Keratinocyte (primary cell): Measurements from ENCODE around the gene FGFBP2. TPM values are rescaled to one million over a fixed set of nuclear protein-coding genes. Genes with fewer than 3 reads are reported as not detected.
"Not testable (repeated sequence)": the region's sequence is repeated elsewhere in the genome, so short reads cannot be mapped to it uniquely, and the experiment has no call there.

Experiments
- DNase-seq: peaks from one replicate; pipeline ENCODE4 v3.0.0-alpha.2; 2011; ENCODE audit warnings: low read depth, missing footprints, low spot score
- FAIRE-seq: peaks from 2 replicates; lab custom pipeline; 2011; peaks lifted over from hg19 to GRCh38; lab: Jason Lieb, UNC
- H2AFZ ChIP-seq: 2 replicates; pipeline ENCODE4 v1.6.0; 2012; ENCODE audit warnings: low read length, control low read depth, inconsistent platforms; ENCODE audit not compliant: control insufficient read depth
- H3K27ac ChIP-seq: 2 replicates; pipeline ENCODE4 v1.5.1; 2011; ENCODE audit warnings: low read length; ENCODE audit not compliant: control insufficient read depth, insufficient read depth
- H3K27me3 ChIP-seq: 3 replicates; pipeline ENCODE4 v1.6.0; 2011; ENCODE audit warnings: low read length; ENCODE audit not compliant: control insufficient read depth, insufficient read depth; ENCODE audit errors: extremely low read depth
- H3K36me3 ChIP-seq, 2 experiments: 2 replicates in 1 of 2; 3 replicates in 1 of 2; pipeline ENCODE4 v1.5.1; 2011; ENCODE audit warnings: low read length in 2 of 2, mild to moderate bottlenecking in 1 of 2; ENCODE audit not compliant: control insufficient read depth in 2 of 2, insufficient read depth in 2 of 2; ENCODE audit errors: extremely low read depth in 1 of 2
- H3K4me1 ChIP-seq: 3 replicates; pipeline ENCODE4 v1.5.1; 2011; ENCODE audit warnings: low read length; ENCODE audit not compliant: control insufficient read depth, insufficient read depth; ENCODE audit errors: extremely low read depth
- H3K4me2 ChIP-seq: 3 replicates; pipeline ENCODE4 v1.6.0; 2011; ENCODE audit warnings: low read depth, low read length; ENCODE audit not compliant: control insufficient read depth, insufficient read depth; ENCODE audit errors: extremely low read depth
- H3K4me3 ChIP-seq, 3 experiments: fragments of 200-600 bp in 1 of 3; sonication (generic) in 1 of 3; 2 replicates in 2 of 3; 3 replicates in 1 of 3; pipeline ENCODE4 v1.5.1; 2011 to 2016; ENCODE audit warnings: low read length in 3 of 3, mild to moderate bottlenecking in 3 of 3, control low read depth in 2 of 3, inconsistent platforms in 1 of 3, low read depth in 1 of 3, mixed read lengths in 1 of 3, mixed run types in 1 of 3, moderate library complexity in 1 of 3; ENCODE audit not compliant: control insufficient read depth in 2 of 3, insufficient read depth in 2 of 3; ENCODE audit errors: extremely low read depth in 1 of 3
- H3K79me2 ChIP-seq: 2 replicates; pipeline ENCODE4 v1.6.0; 2012; ENCODE audit warnings: low read length; ENCODE audit not compliant: control insufficient read depth, insufficient read depth
- H3K9ac ChIP-seq: 3 replicates; pipeline ENCODE4 v1.6.0; 2011; ENCODE audit warnings: low read length; ENCODE audit not compliant: control insufficient read depth, insufficient read depth; ENCODE audit errors: extremely low read depth
- H3K9me1 ChIP-seq: 3 replicates; pipeline ENCODE4 v1.6.0; 2011; ENCODE audit warnings: low read length; ENCODE audit not compliant: control insufficient read depth, insufficient read depth; ENCODE audit errors: extremely low read depth
- H3K9me3 ChIP-seq: 2 replicates; pipeline ENCODE4 v1.5.1; 2012; ENCODE audit warnings: low read depth, low read length; ENCODE audit not compliant: control insufficient read depth
- H4K20me1 ChIP-seq: 3 replicates; pipeline ENCODE4 v1.6.0; 2011; ENCODE audit warnings: low read length; ENCODE audit not compliant: control insufficient read depth, insufficient read depth; ENCODE audit errors: extremely low read depth
- CTCF ChIP-seq, 3 experiments: IDR thresholded peaks in 1 of 3; conservative IDR thresholded peaks in 1 of 3; optimal IDR thresholded peaks in 1 of 3; 2 replicates in 2 of 3; 3 replicates in 1 of 3; pipeline versions ENCODE3 to v1.5.1; 2011; ENCODE audit warnings: low read length in 3 of 3, mild to moderate bottlenecking in 3 of 3, moderate library complexity in 2 of 3, control low read depth in 1 of 3, inconsistent platforms in 1 of 3; ENCODE audit not compliant: insufficient read depth in 2 of 3; ENCODE audit errors: extremely low read depth in 1 of 3
- EZH2 ChIP-seq: IDR thresholded peaks from one replicate; pipeline ENCODE4 v1.6.1; 2012; ENCODE audit warnings: inconsistent platforms, mild to moderate bottlenecking, low read length, moderate library complexity
- dilution Hi-C: fragments of 300-500 bp; cut with MboI; formaldehyde crosslinking; loops from one replicate; pipeline ENCODE4 v1.7.0; 2020; ENCODE audit warnings: low sequenced_read_pairs; ENCODE audit not compliant: extremely low pct_ligation_motif_present
- polyA plus RNA-seq, 5 experiments: library from polyadenylated mRNA; depleted of rRNA in 3 of 5; stranded (reverse) in 3 of 5; stranded (forward) in 1 of 5; unstranded in 1 of 5; fragments of >200 nt; gene quantifications; 1 replicate in 1 of 5; 2 replicates in 3 of 5; 3 replicates in 1 of 5; pipeline versions ENCODE4 v1.2.1 to v1.2.3, GENCODE V29; 2011 to 2012; ENCODE audit warnings: missing spikeins in 2 of 5, low read depth in 1 of 5, low replicate concordance in 1 of 5

Gene FGFBP2
- polyA plus RNA-seq, 1 donor (not counting 4 experiments of a cell fraction or from before 2014, with no cell fraction given) = not detected

DNA sequence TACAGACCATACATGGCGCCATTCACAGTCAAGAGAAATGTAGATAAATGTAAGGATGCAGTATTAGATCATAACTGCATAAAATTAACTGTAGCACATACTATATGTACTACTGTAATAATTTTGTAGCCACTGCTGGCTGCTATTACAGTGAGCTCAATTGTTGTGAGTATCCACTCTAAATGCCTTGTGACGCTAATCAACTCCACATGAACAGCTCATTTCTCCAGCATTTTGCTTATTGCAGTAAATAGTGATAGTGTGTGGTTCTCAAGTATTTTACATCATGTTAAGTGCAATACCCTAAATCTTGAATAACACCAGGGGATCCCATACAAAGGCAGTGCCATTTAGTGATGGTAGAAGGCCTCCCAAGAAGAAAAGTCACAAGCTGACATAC, 45.7 kb downstream of the FGFBP2 start:
- Histone ChIP-seq H3K4me3 (no peak overlapping the region), H3K9me3 (no peaks in the 10 kb centered on the region), H3K27me3 (no peaks in the 10 kb centered on the region), H3K36me3 (peaks cover 0 to 8% of the 10 kb centered on the region in 2 experiments), H3K4me2 (no peak overlapping the region), H3K79me2 (no peaks in the 10 kb centered on the region), H3K27ac (peak overlapping the region; percentile 84), H2AFZ (no peak overlapping the region), H3K9me1 (no peaks in the 10 kb centered on the region), H3K4me1 (peaks cover 91% of the 10 kb centered on the region), H4K20me1 (no peaks in the 10 kb centered on the region), H3K9ac (no peak overlapping the region)
- FAIRE-seq = no peak
- TF ChIP-seq CTCF (optimal IDR thresholded peaks at IDR 0.05 in 1 of 3, IDR thresholded peaks at IDR 0.05 in 1 of 3, conservative IDR thresholded peaks at IDR 0.05 in 1 of 3; ENCODE audit: extremely low read depth in 1 of 3, insufficient read depth in 2 of 3, low read length in 3 of 3) (no peak), EZH2 (no peak)
- DNase-seq = no peak
- dilution Hi-C loops = no loop called here

GRCh38 chr4:15916358-15916757, 46.6 kb downstream of the FGFBP2 start:
- H3K36me3 ChIP-seq, H2AFZ ChIP-seq, H4K20me1 ChIP-seq, H3K4me3 ChIP-seq, H3K9me3 ChIP-seq, H3K4me2 ChIP-seq, FAIRE-seq, dilution Hi-C loops, H3K27me3 ChIP-seq, H3K79me2 ChIP-seq, H3K9me1 ChIP-seq: not testable (repeated sequence)
- H3K9ac ChIP-seq = peak overlapping the region; percentile 48
- DNase-seq = peak; percentile 79
- peaks cover 92% of the 10 kb centered on the region for H3K4me1 ChIP-seq
- peak overlapping the region; percentile 97 for H3K27ac ChIP-seq

- DNase-seq (no peak), FAIRE-seq (no peak)
- Histone ChIP-seq H3K4me1 (peaks cover 83% of the 10 kb centered on the region), H3K4me3 (no peak overlapping the region), H2AFZ (no peak overlapping the region), H3K9me1 (no peaks in the 10 kb centered on the region), H3K9me3 (no peaks in the 10 kb centered on the region), H3K4me2 (peak overlapping the region; percentile 65), H3K27ac (peak overlapping the region; percentile 97), H3K79me2 (no peaks in the 10 kb centered on the region), H3K36me3 (peaks cover 0 to 3% of the 10 kb centered on the region in 2 experiments), H4K20me1 (no peaks in the 10 kb centered on the region), H3K9ac (peak overlapping the region; percentile 72), H3K27me3 (no peaks in the 10 kb centered on the region)
- dilution Hi-C loops = no loop called here
- TF ChIP-seq EZH2 = no peak
- TF ChIP-seq CTCF (optimal IDR thresholded peaks at IDR 0.05 in 1 of 3, IDR thresholded peaks at IDR 0.05 in 1 of 3, conservative IDR thresholded peaks at IDR 0.05 in 1 of 3; ENCODE audit: extremely low read depth in 1 of 3, insufficient read depth in 2 of 3, low read length in 3 of 3) = peak in 1 of 3 experiments; percentile 12
These were observed 48.2 kb downstream of the FGFBP2 start for GRCh38 chr4:15914736-15915135.
